Epidermal melanocyte (primary cell): Measurements from ENCODE around the gene KAZN.

ENCODE experiments used
- DNase-seq: peaks from one replicate; pipeline ENCODE4 v3.0.0; 2011; ENCODE audit warnings: low spot score; ENCODE audit not compliant: insufficient read length

KAZN gene

GRCh38 chr1:14996133-14997050 lies 397.9 kb downstream of the KAZN start:
- peak; percentile 36 for DNase-seq

- no peak for DNase-seq
Observed at GRCh38 chr1:14997646-14998276, 399.3 kb downstream of the KAZN start.

- DNase-seq, result no peak
Observed at GRCh38 chr1:14999441-14999840, 401.0 kb downstream of the KAZN start.

- no peak for DNase-seq
Observed at GRCh38 chr1:15000030-15000429, 401.5 kb downstream of the KAZN start.

- no peak for DNase-seq
Observed at GRCh38 chr1:15000671-15001070, 402.2 kb downstream of the KAZN start.

- DNase-seq, result no peak
Observed at GRCh38 chr1:15001317-15001915, 402.9 kb downstream of the KAZN start.

GRCh38 chr1:15002325-15002724 lies 403.8 kb downstream of the KAZN start:
- no peak for DNase-seq

GRCh38 chr1:15004396-15004795 lies 405.9 kb downstream of the KAZN start:
- DNase-seq, result no peak

GRCh38 chr1:15005116-15005515 lies 406.6 kb downstream of the KAZN start:
- DNase-seq, result no peak

- no peak for DNase-seq
Observed at GRCh38 chr1:15007368-15007767, 408.9 kb downstream of the KAZN start.

GRCh38 chr1:15007842-15008241 lies 409.4 kb downstream of the KAZN start:
- DNase-seq, result no peak

GRCh38 chr1:15008783-15009729 lies 410.6 kb downstream of the KAZN start:
- no peak for DNase-seq

GRCh38 chr1:15011160-15011559 lies 412.7 kb downstream of the KAZN start:
- no peak for DNase-seq

GRCh38 chr1:15011661-15012060 lies 413.2 kb downstream of the KAZN start:
- no peak for DNase-seq

- DNase-seq, result no peak
Observed at GRCh38 chr1:15012822-15013221, 414.3 kb downstream of the KAZN start.

- DNase-seq, result no peak
Observed at GRCh38 chr1:15013767-15014166, 415.3 kb downstream of the KAZN start.

- DNase-seq, result no peak
Observed at GRCh38 chr1:15014516-15014915, 416.0 kb downstream of the KAZN start.

- no peak for DNase-seq
Observed at GRCh38 chr1:15016001-15016400, 417.5 kb downstream of the KAZN start.

GRCh38 chr1:15016526-15016925 lies 418.0 kb downstream of the KAZN start:
- no peak for DNase-seq

- DNase-seq, result no peak
Observed at GRCh38 chr1:15017120-15017519, 418.6 kb downstream of the KAZN start.

GRCh38 chr1:15018767-15019166 lies 420.3 kb downstream of the KAZN start:
- DNase-seq, result no peak
